Loucy (cell line): ENCODE results near the gene UBIAD1.

Experiments
- H2AFZ ChIP-seq: fragments of 200-600 bp; sonication (generic); 2 replicates; pipeline ENCODE4 v1.6.0; 2016; ENCODE audit warnings: antibody characterized with exemption, mild to moderate bottlenecking, low read length, moderate library complexity
- H3F3A ChIP-seq: fragments of 200-600 bp; 2 replicates; pipeline ENCODE4 v1.6.0; 2016; ENCODE audit warnings: antibody characterized with exemption, low read depth, mild to moderate bottlenecking
- H3K27me3 ChIP-seq: fragments of 200-600 bp; sonication (generic); 2 replicates; pipeline ENCODE4 v1.6.1; 2014; ENCODE audit warnings: low read length, mild to moderate bottlenecking; ENCODE audit not compliant: insufficient read depth, poor library complexity, severe bottlenecking
- H3K36me3 ChIP-seq: fragments of 200-600 bp; sonication (generic); 2 replicates; pipeline ENCODE4 v1.6.1; 2016; ENCODE audit warnings: low read length; ENCODE audit not compliant: insufficient read depth
- H3K4me1 ChIP-seq: fragments of 200-600 bp; sonication (generic); 2 replicates; pipeline ENCODE4 v1.5.1; 2014; ENCODE audit warnings: low read length, mild to moderate bottlenecking; ENCODE audit not compliant: insufficient read depth, poor library complexity, severe bottlenecking
- H3K4me2 ChIP-seq: fragments of 200-600 bp; sonication (generic); 2 replicates; pipeline ENCODE4 v1.6.0; 2014; ENCODE audit warnings: antibody characterized with exemption, low read length, low read depth, mild to moderate bottlenecking; ENCODE audit not compliant: poor library complexity, severe bottlenecking
- H3K4me3 ChIP-seq: fragments of 200-600 bp; sonication (generic); 2 replicates; pipeline ENCODE4 v1.5.1; 2014; ENCODE audit warnings: low read length, mild to moderate bottlenecking, mixed read lengths; ENCODE audit not compliant: poor library complexity, severe bottlenecking
- H3K79me2 ChIP-seq: fragments of 200-600 bp; sonication (generic); 2 replicates; pipeline ENCODE4 v1.6.1; 2014; ENCODE audit warnings: low read length; ENCODE audit not compliant: insufficient read depth
- H3K9ac ChIP-seq: fragments of 200-600 bp; sonication (generic); 2 replicates; pipeline ENCODE4 v1.6.0; 2014; ENCODE audit warnings: mild to moderate bottlenecking, low read depth, low read length, moderate library complexity; ENCODE audit not compliant: poor library complexity, severe bottlenecking
- H3K9me2 ChIP-seq: fragments of 200-600 bp; sonication (generic); replicated peaks from 2 replicates; pipeline ENCODE4 v1.6.1; 2016; ENCODE audit warnings: low read depth, low read length, mixed read lengths
- H3K9me3 ChIP-seq: fragments of 200-600 bp; sonication (generic); 2 replicates; pipeline ENCODE4 v1.6.1; 2014; ENCODE audit warnings: mild to moderate bottlenecking, antibody characterized with exemption, low read length, low read depth; ENCODE audit not compliant: insufficient read depth
- H4K20me1 ChIP-seq: fragments of 200-600 bp; sonication (generic); 2 replicates; pipeline ENCODE4 v1.6.0; 2014; ENCODE audit warnings: antibody characterized with exemption, low read length, mild to moderate bottlenecking; ENCODE audit not compliant: insufficient read depth, poor library complexity, severe bottlenecking
- EZH2phosphoT487 ChIP-seq: fragments of 200-600 bp; IDR thresholded peaks from 2 replicates; pipeline ENCODE4 v1.6.1; 2018; ENCODE audit warnings: antibody characterized with exemption, mild to moderate bottlenecking, moderate library complexity, borderline replicate concordance
- TF ChIP-seq, protein P1 (sequence below): fragments of 200-600 bp; sonication (generic); conservative IDR thresholded peaks from 2 replicates; pipeline ENCODE4 v1.5.1; 2014; ENCODE audit warnings: mild to moderate bottlenecking, antibody characterized with exemption, low read length

The UBIAD1 gene

GRCh38 chr1:11309385-11309784 is 36.4 kb downstream of the UBIAD1 start:
- Histone ChIP-seq H3K36me3 (no peaks in the 10 kb centered on the region), H3K9me2 (no peaks in the 10 kb centered on the region), H3F3A (no peaks in the 10 kb centered on the region), H3K4me2 (no peak overlapping the region), H2AFZ (no peak overlapping the region), H3K4me1 (no peaks in the 10 kb centered on the region), H3K9me3 (no peaks in the 10 kb centered on the region), H4K20me1 (no peaks in the 10 kb centered on the region), H3K9ac (no peak overlapping the region), H3K27me3 (no peaks in the 10 kb centered on the region), H3K4me3 (no peak overlapping the region), H3K79me2 (no peaks in the 10 kb centered on the region)
- TF ChIP-seq, protein P1, sequence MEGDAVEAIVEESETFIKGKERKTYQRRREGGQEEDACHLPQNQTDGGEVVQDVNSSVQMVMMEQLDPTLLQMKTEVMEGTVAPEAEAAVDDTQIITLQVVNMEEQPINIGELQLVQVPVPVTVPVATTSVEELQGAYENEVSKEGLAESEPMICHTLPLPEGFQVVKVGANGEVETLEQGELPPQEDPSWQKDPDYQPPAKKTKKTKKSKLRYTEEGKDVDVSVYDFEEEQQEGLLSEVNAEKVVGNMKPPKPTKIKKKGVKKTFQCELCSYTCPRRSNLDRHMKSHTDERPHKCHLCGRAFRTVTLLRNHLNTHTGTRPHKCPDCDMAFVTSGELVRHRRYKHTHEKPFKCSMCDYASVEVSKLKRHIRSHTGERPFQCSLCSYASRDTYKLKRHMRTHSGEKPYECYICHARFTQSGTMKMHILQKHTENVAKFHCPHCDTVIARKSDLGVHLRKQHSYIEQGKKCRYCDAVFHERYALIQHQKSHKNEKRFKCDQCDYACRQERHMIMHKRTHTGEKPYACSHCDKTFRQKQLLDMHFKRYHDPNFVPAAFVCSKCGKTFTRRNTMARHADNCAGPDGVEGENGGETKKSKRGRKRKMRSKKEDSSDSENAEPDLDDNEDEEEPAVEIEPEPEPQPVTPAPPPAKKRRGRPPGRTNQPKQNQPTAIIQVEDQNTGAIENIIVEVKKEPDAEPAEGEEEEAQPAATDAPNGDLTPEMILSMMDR, result no peak
- no peak for TF ChIP-seq EZH2phosphoT487

DNA sequence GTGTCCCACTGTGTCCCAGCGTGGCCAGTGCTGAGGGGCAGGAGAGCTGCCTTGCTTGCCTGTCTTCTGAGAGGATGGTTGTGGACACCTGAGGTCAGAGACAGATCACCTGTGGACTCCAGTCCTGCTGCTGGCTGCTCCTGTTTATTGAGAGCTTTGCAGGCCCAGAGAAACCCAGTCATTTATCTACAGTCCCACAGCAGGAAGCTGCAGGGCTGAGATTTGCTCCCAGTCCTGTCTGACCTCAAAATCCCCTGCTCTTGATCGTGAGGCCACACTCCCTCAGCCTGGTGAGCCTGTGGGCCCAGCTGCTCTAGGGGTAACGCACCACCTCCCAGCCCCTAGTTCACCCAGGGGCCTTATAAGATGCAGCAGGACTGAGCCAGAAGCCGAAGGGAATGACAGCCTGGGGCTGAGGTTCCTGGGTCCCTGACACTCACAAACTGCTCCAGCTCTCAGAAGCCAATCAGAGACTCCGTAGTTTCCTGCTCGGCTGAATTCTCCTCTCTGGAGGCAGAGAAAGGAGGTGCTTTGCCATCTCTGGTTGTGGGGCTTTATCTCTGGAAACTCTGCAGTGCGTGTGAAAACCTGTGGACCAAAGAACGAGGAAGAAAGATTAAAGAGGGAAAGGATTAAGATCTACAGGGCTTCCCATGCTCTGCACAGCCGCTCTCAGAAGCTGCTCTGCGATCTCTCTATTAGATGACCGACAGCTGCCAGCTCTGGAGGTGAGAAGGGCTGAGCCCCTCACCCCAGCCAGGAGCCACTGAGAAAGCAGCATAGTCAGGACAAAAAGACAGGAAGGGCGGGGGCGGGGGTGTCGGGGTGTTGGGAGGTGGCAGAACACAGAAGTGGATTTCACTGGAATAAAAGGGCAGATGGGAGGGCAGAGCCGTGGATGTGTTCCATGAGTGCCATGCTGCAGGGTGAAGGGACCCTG is 39.1 kb downstream of the UBIAD1 start:
- Histone ChIP-seq H3K79me2 (no peaks in the 10 kb centered on the region), H3K4me2 (no peak overlapping the region), H3K4me3 (no peak overlapping the region), H2AFZ (no peak overlapping the region), H4K20me1 (no peaks in the 10 kb centered on the region), H3K27me3 (no peaks in the 10 kb centered on the region), H3K9me3 (no peaks in the 10 kb centered on the region), H3K9me2 (no peaks in the 10 kb centered on the region), H3K36me3 (no peaks in the 10 kb centered on the region), H3F3A (no peaks in the 10 kb centered on the region), H3K9ac (no peak overlapping the region), H3K4me1 (no peaks in the 10 kb centered on the region)
- TF ChIP-seq, protein P1, result no peak
- no peak for TF ChIP-seq EZH2phosphoT487

GRCh38 chr1:11314959-11315358 is 42.0 kb downstream of the UBIAD1 start:
- H3K79me2 ChIP-seq, result no peaks in the 10 kb centered on the region
- no peaks in the 10 kb centered on the region for H3F3A ChIP-seq
- H4K20me1 ChIP-seq, result no peaks in the 10 kb centered on the region
- no peaks in the 10 kb centered on the region for H3K36me3 ChIP-seq
- no peak overlapping the region for H3K9ac ChIP-seq
- no peaks in the 10 kb centered on the region for H3K9me2 ChIP-seq
- H2AFZ ChIP-seq, result no peak overlapping the region
- H3K4me2 ChIP-seq, result no peak overlapping the region
- TF ChIP-seq, protein P1, result no peak
- no peak for TF ChIP-seq EZH2phosphoT487
- H3K4me3 ChIP-seq, result no peak overlapping the region
- no peaks in the 10 kb centered on the region for H3K4me1 ChIP-seq
- H3K9me3 ChIP-seq, result no peaks in the 10 kb centered on the region
- H3K27me3 ChIP-seq, result no peaks in the 10 kb centered on the region
